ENCODE measurements around the gene OPA1. TPM values are rescaled to one million over a fixed set of nuclear protein-coding genes. Genes with fewer than 3 reads are reported as not detected.

OPA1 gene
- total and polyA plus RNA-seq, 2 of the 8 experiments (the other 6 are each of a cell fraction or from before 2014, with no cell fraction given), result 20.3 to 109 TPM

GRCh38 chr3:193701953-193702635 is 109.1 kb downstream of the OPA1 start (continued):
- TF ChIP-seq ZNF274 (IDR thresholded peaks at IDR 0.05; ENCODE audit: borderline replicate concordance, extremely low read depth, low read length) (no peak), TEAD4 (IDR thresholded peaks at IDR 0.05; ENCODE audit: low read depth, low read length) (no peak), ATF3 (IDR thresholded peaks at IDR 0.05; ENCODE audit: insufficient read depth, low read depth, low read length) (no peak), POLR2A (IDR thresholded peaks at IDR 0.05; ENCODE audit: control extremely low read depth in 1 of 2, low read depth in 2 of 2, low read length in 2 of 2) (no peak), FOSL1 (IDR thresholded peaks at IDR 0.05; ENCODE audit: insufficient read depth, low read depth, low read length) (no peak), SP1 (IDR thresholded peaks at IDR 0.05; ENCODE audit: low read depth, low read length) (no peak)

All from H1 (cell line).